SK-N-MC (cell line): Measurements from ENCODE around the gene OPCML.

Experiments used
- EZH2 ChIP-seq: fragments of 200-600 bp; sonication (generic); IDR thresholded peaks from one replicate; pipeline ENCODE4 v1.6.1; 2017; ENCODE audit warnings: antibody characterized with exemption
- POLR2AphosphoS5 ChIP-seq: IDR thresholded peaks from 2 replicates; pipeline ENCODE4 v1.6.1; 2012; ENCODE audit warnings: mild to moderate bottlenecking, low read depth, low read length, borderline replicate concordance

DNA sequence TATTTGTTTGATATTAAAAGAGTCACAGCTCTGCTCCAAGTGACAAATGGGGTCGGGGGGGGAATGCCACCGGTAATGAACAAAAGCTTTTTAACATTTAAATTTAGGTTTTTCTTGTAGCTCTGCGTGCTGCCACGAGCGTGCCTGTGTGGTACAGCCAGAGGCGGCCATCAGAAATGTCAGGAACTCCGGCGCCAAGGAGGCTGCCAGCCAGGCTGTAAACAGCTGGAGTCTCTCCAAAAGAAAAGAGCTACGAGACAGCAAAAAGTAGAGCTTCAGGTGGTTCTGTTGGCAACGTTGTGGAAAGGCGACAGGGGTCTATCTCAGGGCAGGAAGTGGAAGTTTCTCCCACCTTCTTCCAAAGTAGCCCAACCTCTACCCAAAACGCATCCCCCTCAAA is 532.8 kb downstream of the OPCML start:
- TF ChIP-seq EZH2, result no peak
- TF ChIP-seq POLR2AphosphoS5, result no peak
